Measurements from ENCODE around the gene RAB3GAP1. TPM values are rescaled to one million over a fixed set of nuclear protein-coding genes. Genes with fewer than 3 reads are reported as not detected.

RAB3GAP1 gene
- total and polyA plus RNA-seq, 2 of the 4 experiments (the other 2 are of a cell fraction), result 21.2 to 65.8 TPM

- dilution Hi-C loops (cut with HindIII; ENCODE audit: low sequenced_read_pairs, unreplicated experiment) (no loop called here), in situ Hi-C loops (cut with MboI; ENCODE audit: low sequenced_read_pairs) (no loop called here), intact Hi-C loops (cut with micrococcal nuclease) (no loop called here)
- Histone ChIP-seq H2BK120ac (ENCODE audit: low read depth, low read length) (no peak overlapping the region), H3K79me1 (ENCODE audit: low read depth in 1 of 2, low read length in 2 of 2) (no peaks in the 10 kb centered on the region), H3K27ac (ENCODE audit: insufficient read depth, low read length) (no peak overlapping the region), H2BK15ac (ENCODE audit: low read depth, low read length) (no peak overlapping the region), H3K9me1 (ENCODE audit: insufficient read depth, low read length) (no peaks in the 10 kb centered on the region), H4K20me1 (ENCODE audit: insufficient read depth, low read length) (no peaks in the 10 kb centered on the region), H3K56ac (ENCODE audit: extremely low read depth, insufficient read depth, low read length) (no peak overlapping the region), H2AK5ac (ENCODE audit: low read depth, low read length) (no peak overlapping the region), H3K18ac (ENCODE audit: low read depth, low read length) (no peak overlapping the region), H4K5ac (ENCODE audit: low read depth, low read length) (no peak overlapping the region), H3K36me3 (ENCODE audit: control insufficient read depth, insufficient read depth, low read length) (no peaks in the 10 kb centered on the region), H3K9ac (ENCODE audit: low read depth, low read length) (no peak overlapping the region), H2AFZ (replicated peaks; ENCODE audit: low read length, poor library complexity) (no peak overlapping the region), H4K91ac (ENCODE audit: insufficient read depth, low read depth, low read length) (no peak overlapping the region), H3K4me3 (ENCODE audit: insufficient read depth, low read depth, low read length) (no peak overlapping the region), H3K4ac (ENCODE audit: low read depth, low read length) (no peak overlapping the region), H4K8ac (ENCODE audit: low read depth in 2 of 2, low read length in 2 of 2) (no peak overlapping the region), H2BK5ac (ENCODE audit: low read depth, low read length, poor library complexity, severe bottlenecking) (no peak overlapping the region), H3K4me2 (ENCODE audit: low read depth, low read length) (no peak overlapping the region), H2AK9ac (replicated peaks; ENCODE audit: low read depth, low read length, poor library complexity) (no peak overlapping the region), H3K27me3 (ENCODE audit: control insufficient read depth, insufficient read depth, low read length) (no peaks in the 10 kb centered on the region), H3K23ac (ENCODE audit: low read depth, low read length) (no peak overlapping the region), H2BK20ac (ENCODE audit: low read depth, low read length) (no peak overlapping the region), H3K14ac (replicated peaks; ENCODE audit: low read depth, low read length) (no peak overlapping the region), H3K4me1 (ENCODE audit: control insufficient read depth, insufficient read depth, low read length) (no peaks in the 10 kb centered on the region), H3K9me3 (ENCODE audit: control insufficient read depth, insufficient read depth, low read length) (no peaks in the 10 kb centered on the region)
- no TSS peak for BruUV-seq (replicated peaks)
- ATAC-seq (ENCODE audit: low read depth), result no peak
- ChIA-PET CTCF (no interaction called here), POLR2A (ENCODE audit: unreplicated experiment) (no interaction called here)
- no peak for DNase-seq
- TF ChIP-seq NFE2L2 (IDR thresholded peaks at IDR 0.05; ENCODE audit: low read depth, low read length) (no peak), SMC3 (IDR thresholded peaks at IDR 0.05; ENCODE audit: low read depth, low read length) (no peak), BHLHE40 (IDR thresholded peaks at IDR 0.05; ENCODE audit: low read depth, low read length) (no peak), RCOR1 (IDR thresholded peaks at IDR 0.05; ENCODE audit: insufficient replicate concordance, low read length) (no peak), FOS (IDR thresholded peaks at IDR 0.05; ENCODE audit: low read depth, low read length) (no peak), USF2 (IDR thresholded peaks at IDR 0.05; ENCODE audit: low read depth, low read length) (no peak), MAZ (IDR thresholded peaks at IDR 0.05; ENCODE audit: borderline replicate concordance, low read depth, low read length) (no peak), MAFK (IDR thresholded peaks at IDR 0.05; ENCODE audit: low read depth, low read length) (no peak), MXI1 (IDR thresholded peaks at IDR 0.05; ENCODE audit: borderline replicate concordance, low read depth, low read length) (no peak), CEBPB (IDR thresholded peaks at IDR 0.05; ENCODE audit: low read depth, low read length) (no peak), RFX5 (IDR thresholded peaks at IDR 0.05; ENCODE audit: low read depth, low read length) (no peak), POLR2A (IDR thresholded peaks at IDR 0.05; ENCODE audit: low read depth, low read length) (no peak)
- TF ChIP-seq, protein P1, sequence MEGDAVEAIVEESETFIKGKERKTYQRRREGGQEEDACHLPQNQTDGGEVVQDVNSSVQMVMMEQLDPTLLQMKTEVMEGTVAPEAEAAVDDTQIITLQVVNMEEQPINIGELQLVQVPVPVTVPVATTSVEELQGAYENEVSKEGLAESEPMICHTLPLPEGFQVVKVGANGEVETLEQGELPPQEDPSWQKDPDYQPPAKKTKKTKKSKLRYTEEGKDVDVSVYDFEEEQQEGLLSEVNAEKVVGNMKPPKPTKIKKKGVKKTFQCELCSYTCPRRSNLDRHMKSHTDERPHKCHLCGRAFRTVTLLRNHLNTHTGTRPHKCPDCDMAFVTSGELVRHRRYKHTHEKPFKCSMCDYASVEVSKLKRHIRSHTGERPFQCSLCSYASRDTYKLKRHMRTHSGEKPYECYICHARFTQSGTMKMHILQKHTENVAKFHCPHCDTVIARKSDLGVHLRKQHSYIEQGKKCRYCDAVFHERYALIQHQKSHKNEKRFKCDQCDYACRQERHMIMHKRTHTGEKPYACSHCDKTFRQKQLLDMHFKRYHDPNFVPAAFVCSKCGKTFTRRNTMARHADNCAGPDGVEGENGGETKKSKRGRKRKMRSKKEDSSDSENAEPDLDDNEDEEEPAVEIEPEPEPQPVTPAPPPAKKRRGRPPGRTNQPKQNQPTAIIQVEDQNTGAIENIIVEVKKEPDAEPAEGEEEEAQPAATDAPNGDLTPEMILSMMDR (conservative IDR thresholded peaks at IDR 0.05; ENCODE audit: low read depth, low read length), result no peak
- no CpG with 5 or more reads among the region's 2 CpGs for WGBS, 2 experiments (ENCODE audit: extremely low coverage in 2 of 2, insufficient read length in 1 of 2)
Observed at GRCh38 chr2:135029481-135030134, 22.5 kb upstream of the RAB3GAP1 start.
